GM12878 (cell line): ENCODE measurements around the gene ZNF670. TPM values are rescaled to one million over a fixed set of nuclear protein-coding genes. Genes with fewer than 3 reads are reported as not detected.

Experiments
- ATAC-seq: fragments of 200-7000 bp; cut with Tn5 transposase; 3 replicates; pipeline ENCODE4 v1.9.1; 2020; ENCODE audit warnings: mild to moderate bottlenecking, moderate library complexity
- Bru-seq: library from RNA; stranded (reverse); fragments of 400-500 nt; gene quantifications from one replicate; lab custom pipeline; 2021; lab: Mats Ljungman, UMichigan
- BruChase-seq, 2 experiments: library from RNA; stranded (reverse); fragments of 400-500 nt; gene quantifications; one replicate each; lab custom pipeline; 2021; lab: Mats Ljungman, UMichigan
- BruUV-seq: library from RNA; stranded (reverse); fragments of 400-500 nt; replicated peaks from 2 replicates; lab custom pipeline; 2021; lab: Mats Ljungman, UMichigan
- CTCF ChIA-PET: fragments of 300-600 bp; sonication (Branson Sonifier 250); formaldehyde crosslinking; extraction: SDS; loops from one replicate; lab custom pipeline; 2021; ENCODE audit warnings: inconsistent platforms; lab: Yijun Ruan, JAX
- POLR2A ChIA-PET: fragments of 350-600 bp; formaldehyde crosslinking; extraction: SDS; loops from one replicate; lab custom pipeline; 2021; ENCODE audit warnings: inconsistent platforms; lab: Charles Lee
- RAD21 ChIA-PET: fragments of 300-600 bp; sonication (Branson Sonifier 250); formaldehyde crosslinking; loops from one replicate; lab custom pipeline; 2023; ENCODE audit warnings: antibody characterized with exemption; ENCODE audit not compliant: unreplicated experiment; lab: Charles Lee
- SMC1A ChIA-PET: fragments of 300-600 bp; sonication (Branson Sonifier 250); formaldehyde crosslinking; loops from one replicate; lab custom pipeline; 2023; ENCODE audit not compliant: unreplicated experiment, uncharacterized antibody; lab: Charles Lee
- DNase-seq: peaks from one replicate; pipeline ENCODE4 v3.0.0-alpha.2; 2011; ENCODE audit warnings: low read depth, low spot score
- FAIRE-seq: peaks from 3 replicates; lab custom pipeline; 2011; peaks lifted over from hg19 to GRCh38; lab: Jason Lieb, UNC
- H2AFZ ChIP-seq: 2 replicates; pipeline ENCODE4 v1.6.0; 2011; ENCODE audit warnings: low read depth, low read length, control low read depth; ENCODE audit not compliant: control insufficient read depth
- H3K27ac ChIP-seq: 2 replicates; pipeline ENCODE4 v1.5.1; 2011; ENCODE audit warnings: control low read depth; ENCODE audit not compliant: control insufficient read depth, insufficient read depth
- H3K27me3 ChIP-seq, 2 experiments: replicated peaks in 1 of 2; 2 replicates each; pipeline versions ENCODE4 v1.6.0 to v1.6.1; 2011; ENCODE audit warnings: low read length in 1 of 2; ENCODE audit not compliant: control insufficient read depth in 2 of 2, insufficient read depth in 2 of 2
- H3K36me3 ChIP-seq, 2 experiments: 2 replicates each; pipeline ENCODE4 v1.5.1; 2011; ENCODE audit warnings: low read length in 1 of 2; ENCODE audit not compliant: control insufficient read depth in 2 of 2, insufficient read depth in 2 of 2
- H3K4me1 ChIP-seq: 2 replicates; pipeline ENCODE4 v1.6.1; 2011; ENCODE audit warnings: mild to moderate bottlenecking, low read length, moderate library complexity, mixed read lengths; ENCODE audit not compliant: control insufficient read depth, insufficient read depth
- H3K4me2 ChIP-seq: 2 replicates; pipeline ENCODE4 v1.6.0; 2011; ENCODE audit warnings: control low read depth; ENCODE audit not compliant: control insufficient read depth, insufficient read depth
- H3K4me3 ChIP-seq: fragments of 200-600 bp; sonication (generic); 2 replicates; pipeline ENCODE4 v1.5.1; 2016
- H3K79me2 ChIP-seq: 2 replicates; pipeline ENCODE4 v1.6.0; 2011; ENCODE audit warnings: low read length; ENCODE audit not compliant: control insufficient read depth, insufficient read depth
- H3K9ac ChIP-seq: 2 replicates; pipeline ENCODE4 v1.8.0; 2011; ENCODE audit warnings: low read length, control low read depth, mixed read lengths; ENCODE audit not compliant: control insufficient read depth, insufficient read depth
- H3K9me3 ChIP-seq: replicated peaks from 3 replicates; pipeline ENCODE4 v1.5.1; 2011; ENCODE audit warnings: mild to moderate bottlenecking, low read length; ENCODE audit not compliant: control insufficient read depth, insufficient read depth
- H4K20me1 ChIP-seq: 2 replicates; pipeline ENCODE4 v1.6.0; 2011; ENCODE audit not compliant: control insufficient read depth, insufficient read depth
- CBX3 ChIP-seq: fragments of 200-600 bp; sonication (generic); IDR thresholded peaks from 2 replicates; pipeline ENCODE4 v1.6.1; 2016; ENCODE audit warnings: low read depth, borderline replicate concordance
- CBX5 ChIP-seq: sonication (generic); IDR thresholded peaks from 2 replicates; pipeline ENCODE4 v1.6.1; 2016; ENCODE audit warnings: low read depth, moderate library complexity, mild to moderate bottlenecking, inconsistent platforms
- CREB1 ChIP-seq: IDR thresholded peaks from 2 replicates; pipeline ENCODE4 v1.6.1; 2012; ENCODE audit warnings: low read depth, mild to moderate bottlenecking, inconsistent platforms
- EP300 ChIP-seq, 2 experiments: fragments of 150-350 bp in 1 of 2; IDR thresholded peaks; 2 replicates each; pipeline ENCODE4 v1.6.1; 2011 to 2012; ENCODE audit warnings: low read depth in 2 of 2, low read length in 2 of 2, borderline replicate concordance in 1 of 2, improper control_type of control experiment in 1 of 2, inconsistent platforms in 1 of 2; ENCODE audit not compliant: control insufficient read depth in 1 of 2
- NBN ChIP-seq: fragments of 450-650 bp; IDR thresholded peaks from 2 replicates; pipeline ENCODE4 v1.6.1; 2016
- PKNOX1 ChIP-seq: fragments of 450-650 bp; IDR thresholded peaks from 2 replicates; pipeline ENCODE4 v1.6.1; 2016; ENCODE audit warnings: mild to moderate bottlenecking
- POLR2A ChIP-seq: IDR thresholded peaks from 2 replicates; pipeline ENCODE4 v1.6.1; 2011; ENCODE audit warnings: low read depth, mild to moderate bottlenecking, low read length
- RELB ChIP-seq: fragments of 450-650 bp; IDR thresholded peaks from 2 replicates; pipeline ENCODE4 v1.6.1; 2017; ENCODE audit warnings: low read depth, mild to moderate bottlenecking, moderate library complexity
- REST ChIP-seq: IDR thresholded peaks from 2 replicates; pipeline ENCODE4 v1.6.1; 2012; ENCODE audit warnings: mild to moderate bottlenecking, low read depth, low read length
- TARDBP ChIP-seq: IDR thresholded peaks from 2 replicates; pipeline ENCODE4 v1.6.1; 2016; ENCODE audit warnings: borderline replicate concordance
- WGBS: methylation state at CpG from one replicate; pipeline ENCODE4 v1.1.6; 2016; ENCODE audit warnings: low lambda C conversion rate; ENCODE audit not compliant: insufficient replicate concordance, insufficient coverage; ENCODE audit errors: missing lambda C conversion rate; 5-methylcytosine and 5-hydroxymethylcytosine counted together
- in situ Hi-C: fragments of 300-500 bp; cut with MboI; formaldehyde crosslinking; loops from 9 replicates; pipeline ENCODE4 v1.14.3; 2018; ENCODE audit warnings: mixed read lengths
- intact Hi-C: fragments of 100-400 bp; cut with micrococcal nuclease; formaldehyde crosslinking; loops from one replicate; pipeline ENCODE4 v1.14.2; 2022; ENCODE audit not compliant: unreplicated experiment
- long read RNA-seq, 2 experiments: library from polyadenylated mRNA; unstranded; transcript quantifications; one replicate each; pipeline ENCODE4 v2.0.0, GENCODE V29; 2019 to 2020
- polyA minus RNA-seq, 3 experiments: library from RNA; depleted of rRNA, polyadenylated mRNA; stranded (reverse); fragments of >200 nt; gene quantifications; 2 replicates each; pipeline ENCODE4 v1.2.3, GENCODE V29; 2011
- polyA plus RNA-seq, 11 experiments: library from polyadenylated mRNA; depleted of rRNA in 4 of 11; unstranded in 6 of 11; stranded (reverse) in 5 of 11; fragments of >200 nt; fragmentation: Nextera tagmentation in 4 of 11; fragmentation: Illumina TruSeq in 1 of 11; extraction: Ambion mirVana in 4 of 11; extraction: Trizol in 1 of 11; gene quantifications; 1 replicate in 1 of 11; 2 replicates in 10 of 11; pipeline versions ENCODE4 v1.2.1 to v1.2.3, GENCODE V29; 2011 to 2016; ENCODE audit warnings: inconsistent platforms in 2 of 11, missing spikeins in 2 of 11, low read depth in 1 of 11
- total RNA-seq, 4 experiments: library from RNA; depleted of rRNA in 3 of 4; stranded (reverse); fragments of >200 nt in 3 of 4; fragmentation: Illumina TruSeq in 1 of 4; extraction: Trizol in 1 of 4; gene quantifications; 2 replicates each; pipeline versions ENCODE4 v1.2.1 to v1.2.3, GENCODE V29; 2013 to 2021

ZNF670 gene
- 7.0 and 8.7 TPM in 2 replicates for total RNA-seq (2013; cell fraction: nucleolus; rRNA removed)
- total RNA-seq (2014; rRNA removed), result 4.9 TPM in 2 replicates
- total RNA-seq (2014; rRNA removed; fragmentation: Illumina TruSeq; extraction: Trizol), result 6.0 and 6.5 TPM in 2 replicates
- total RNA-seq (2021), result 2.0 and 3.0 TPM in 2 replicates
- polyA plus RNA-seq (2011; ENCODE audit: low read depth), result 1.3 TPM
- 3.7 and 6.6 TPM in 2 replicates for polyA plus RNA-seq (2011; rRNA removed)
- 1.2 and 1.5 TPM in 2 replicates for polyA plus RNA-seq (2011; cell fraction: cytosol; rRNA removed)
- polyA plus RNA-seq (2011; cell fraction: nucleus; rRNA removed), result 1.4 and 1.8 TPM in 2 replicates
- polyA plus RNA-seq (2012), result 2.7 and 3.3 TPM in 2 replicates
- polyA plus RNA-seq (2014; fragmentation: Illumina TruSeq; extraction: Trizol), result 5.2 and 6.7 TPM in 2 replicates
- polyA plus RNA-seq (2014; fragmentation: Nextera tagmentation; extraction: Ambion mirVana), result 1 to 10 TPM; 5.3 to 7.4 TPM
- 2.2 and 3.2 TPM in 2 replicates for polyA plus RNA-seq (2014; rRNA removed)
- polyA plus RNA-seq (2016; fragmentation: Nextera tagmentation; extraction: Ambion mirVana), result 1 to 10 TPM; 7.9 to 9.0 TPM
- 2.3 and 3.0 TPM in 2 replicates for polyA minus RNA-seq (2011; rRNA and poly(A)+ RNA removed)
- 1.1 and 1.3 TPM in 2 replicates for polyA minus RNA-seq (2011; cell fraction: cytosol; rRNA and poly(A)+ RNA removed)
- polyA minus RNA-seq (2011; cell fraction: nucleus; rRNA and poly(A)+ RNA removed), result 0.97 and 2.2 TPM in 2 replicates
- percentile 62 among the genes with signal in this experiment for Bru-seq, nascent RNA
- percentile 67 among the genes with signal in this experiment for BruChase-seq, experiment 1, labeled RNA remaining after a 6-hour chase
- percentile 85 among the genes with signal in this experiment for BruChase-seq, experiment 2, labeled RNA remaining after a 2-hour chase
- long read RNA-seq, experiment 1, partial matches to known transcripts, result 0 of 4 reads
- long read RNA-seq, experiment 1, other reads (novel, unspliced or antisense), result 0 of 4 reads
- long read RNA-seq, experiment 2, transcript ZNF670-201 (4 exons, 1,994 nt), result major isoform, 34 of 40 reads
- long read RNA-seq, experiment 2, partial matches to known transcripts, result 2 of 40 reads
- long read RNA-seq, experiment 2, other reads (novel, unspliced or antisense), result 4 of 40 reads

DNA sequence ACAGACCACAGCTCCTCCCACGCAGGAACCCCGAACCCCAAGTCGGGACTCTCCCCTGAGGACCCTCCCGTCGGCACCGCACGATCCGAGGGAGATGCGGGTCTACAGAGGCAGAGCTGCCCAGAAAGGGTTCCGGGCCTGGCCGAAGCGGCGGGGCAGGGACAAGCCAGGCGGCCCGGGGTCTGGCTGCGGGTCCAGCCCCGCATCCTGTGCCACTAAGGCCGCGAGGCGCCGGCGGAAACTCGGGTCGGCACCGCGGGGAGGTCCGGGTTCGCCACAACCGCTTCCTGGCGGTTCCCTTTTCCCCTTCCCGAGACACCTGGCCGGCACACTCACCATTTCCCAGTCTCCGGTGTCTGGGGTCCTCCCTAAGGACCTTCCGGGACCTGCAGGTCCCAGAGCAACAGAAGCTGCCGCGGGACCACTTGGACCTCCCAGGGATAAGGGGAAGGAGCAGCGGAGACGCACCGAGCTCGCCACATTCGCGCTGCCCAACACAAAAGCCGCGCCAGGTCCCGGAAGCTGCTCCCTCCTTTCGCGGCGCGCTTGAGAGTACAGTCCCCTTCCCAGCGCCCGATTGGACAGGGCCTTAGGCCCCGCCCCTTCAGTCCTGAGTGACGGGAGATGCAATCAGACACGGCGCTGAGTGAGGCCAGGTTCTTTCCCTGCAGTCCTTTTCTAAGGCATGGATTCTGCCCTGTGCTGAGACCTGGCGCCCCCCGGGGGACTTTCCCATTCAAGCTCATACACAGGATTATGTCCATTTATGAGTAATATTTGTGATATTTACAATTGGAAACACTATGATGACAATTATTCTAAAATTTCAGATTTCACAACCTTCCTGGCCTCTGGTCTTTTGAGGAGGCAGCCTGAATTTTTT is at the start of gene ZNF670:
TSS of gene ZNF670 (minus strand) at position 554 of the 883 bp plus-strand sequence. CDS start at position 339, 215 bp downstream.
- DNase-seq (peak; percentile 59), FAIRE-seq (no peak), ATAC-seq (peak; percentile 100)
- Histone ChIP-seq H3K4me1 (no peaks in the 10 kb centered on the region; the same call in 1 of the 2 replicates), H3K9me3 (peaks cover 11% of the 10 kb centered on the region; the same call in 2 of the 3 replicates), H3K4me2 (peak within 1 kb of the TSS; percentile 89), H3K36me3 (no peaks in the 10 kb centered on the region), H3K4me3 (peak within 1 kb of the TSS; percentile 76), H3K79me2 (peaks cover 13% of the 10 kb centered on the region), H2AFZ (peak within 1 kb of the TSS; percentile 100), H4K20me1 (no peaks in the 10 kb centered on the region; the same call in 1 of the 2 replicates), H3K27me3 (no peaks in the 10 kb centered on the region), H3K9ac (peak within 1 kb of the TSS; percentile 92), H3K27ac (peak within 1 kb of the TSS; percentile 76)
- in situ Hi-C loops, result no loop called here
- BruUV-seq, result no TSS peak
- intact Hi-C loops, result loop anchor here (2.0 kb wide), 1 partner anchor 26 kb away; the partner anchor contains the start of gene ZNF669
- POLR2A ChIA-PET, result interaction anchor here (0.6 kb wide), 1 partner anchor 126 kb away, joined by 3 read pairs; no protein-coding TSS in a partner anchor
- RAD21 ChIA-PET, result no interaction called here
- SMC1A ChIA-PET, result interaction anchor here (0.5 to 1.3 kb wide), 5 partner anchors 13 to 408 kb away, joined by 3 read pairs; no protein-coding TSS in a partner anchor
- WGBS, result 1% methylated on average over 54 of the region's 57 CpGs
- CTCF ChIA-PET, result interaction anchor here (0.6 to 1.1 kb wide), 2 partner anchors 159 to 312 kb away, joined by 3 read pairs; no protein-coding TSS in a partner anchor
- no peak for TF ChIP-seq EP300 (IDR thresholded peaks at IDR 0.05; ENCODE audit: borderline replicate concordance in 1 of 2, control insufficient read depth in 1 of 2, low read depth in 2 of 2, low read length in 2 of 2)
- TF ChIP-seq TARDBP, result no peak
- TF ChIP-seq REST, result no peak
- TF ChIP-seq POLR2A, result peak; percentile 93
- 0 out of 2 replicates have a peak, but pooled peaks have one; percentile 21 for TF ChIP-seq NBN
- TF ChIP-seq RELB, result no peak; the same call in 1 of the 2 replicates
- TF ChIP-seq PKNOX1, result peak; percentile 97
- TF ChIP-seq CBX3, result no peak
- TF ChIP-seq CREB1, result peak; percentile 71
- peak; percentile 50; the same call in 1 of the 2 replicates for TF ChIP-seq CBX5
